A673 (cell line): ENCODE data around the gene DEFB112.

Experiments
- CTCF ChIP-seq: fragments of 300-800, 200-600 bp; sonication (generic); conservative IDR thresholded peaks from 2 replicates; pipeline ENCODE4 v1.5.1; 2017; ENCODE audit warnings: low read depth, mild to moderate bottlenecking, antibody characterized with exemption, low read length, moderate library complexity, mixed read lengths
- EZH2 ChIP-seq: fragments of 200-600 bp; sonication (generic); IDR thresholded peaks from 2 replicates; pipeline ENCODE4 v1.6.1; 2017; ENCODE audit warnings: borderline replicate concordance, low read depth, mild to moderate bottlenecking, mixed read lengths, antibody characterized with exemption, low read length; ENCODE audit not compliant: poor library complexity, severe bottlenecking

GRCh38 chr6:50076431-50076830 lies 26.7 kb upstream of the DEFB112 start:
- TF ChIP-seq CTCF, result no peak
- TF ChIP-seq EZH2, result no peak
